Heart left ventricle (tissue), 13 donors: Measurements from ENCODE around the gene ZCCHC2.

Experiments
- POLR2A ChIP-seq, 2 donors: fragments of 450-650 bp; IDR thresholded peaks; one replicate each; pipeline ENCODE4 v1.6.1; 2017; ENCODE audit warnings: antibody characterized with exemption in 2 of 2, mild to moderate bottlenecking in 2 of 2, moderate library complexity in 2 of 2
- TF ChIP-seq, protein P1 (sequence below), 12 donors: fragments of 200-600 bp; sonication (generic) in 4 of 12; IDR thresholded peaks; one replicate each; pipeline versions ENCODE4 v1.5.0 to v1.8.0; 2018 to 2022; ENCODE audit warnings: antibody characterized with exemption in 12 of 12, mild to moderate bottlenecking in 5 of 12
- donor health status: ischemic (EF 13 %, LVEDD 7.1; RV severe dilation, severe dysfunction).
- donor health status: DM: no; HTN: yes; CAD: no.
- donor health status: DM: no; HTN: no; CAD: no.
- donor health status: ischemic (EF 25% LVEDD 6.9; RV normal size, moderate dysfunction).
- donor health status: ischemic (EF 25% LVEDD 5.7; RV mildly dilated, moderate dysfunction).
- donor health status: ischemic (EF 35%, LVEDD 5.7; RV mildly dilated, moderate dysfunction).
- donor health status: nonischemic (EF 11% LVEDD 7.7; RV severe dilation, severe dysfunction).
- donor health status: DM: yes; HTN: yes; CAD: no.
- donor health status: PGD.
- donor health status: ischemic (EF 29% LVEDD 5.4; RV normal size, mild dysfunction).
- donor health status: nonischemic (EF 23%, LVEDD 6.1; RV moderate dilation, normal function).

DNA sequence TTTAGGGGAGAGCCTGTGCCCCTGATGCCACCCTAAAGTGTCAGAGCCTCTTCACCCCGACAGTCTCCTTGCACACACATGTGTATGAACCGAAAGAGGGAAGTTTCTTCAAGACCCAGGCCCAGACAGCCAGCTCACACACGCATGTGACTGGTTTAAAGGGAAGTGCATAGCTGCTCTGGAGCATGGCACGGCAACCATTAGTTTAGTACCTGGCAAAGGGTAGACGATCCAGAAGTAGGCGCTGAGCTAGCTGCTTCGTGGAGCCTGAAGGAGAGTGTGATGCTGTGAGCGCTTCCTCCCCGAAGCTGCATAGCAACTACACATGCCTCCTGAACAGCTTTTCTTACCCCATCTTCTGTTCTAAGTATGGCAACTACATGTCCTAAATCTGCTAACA lies 91.7 kb downstream of the ZCCHC2 start:
- no peak for TF ChIP-seq POLR2A (IDR thresholded peaks at IDR 0.05)
- TF ChIP-seq, protein P1, sequence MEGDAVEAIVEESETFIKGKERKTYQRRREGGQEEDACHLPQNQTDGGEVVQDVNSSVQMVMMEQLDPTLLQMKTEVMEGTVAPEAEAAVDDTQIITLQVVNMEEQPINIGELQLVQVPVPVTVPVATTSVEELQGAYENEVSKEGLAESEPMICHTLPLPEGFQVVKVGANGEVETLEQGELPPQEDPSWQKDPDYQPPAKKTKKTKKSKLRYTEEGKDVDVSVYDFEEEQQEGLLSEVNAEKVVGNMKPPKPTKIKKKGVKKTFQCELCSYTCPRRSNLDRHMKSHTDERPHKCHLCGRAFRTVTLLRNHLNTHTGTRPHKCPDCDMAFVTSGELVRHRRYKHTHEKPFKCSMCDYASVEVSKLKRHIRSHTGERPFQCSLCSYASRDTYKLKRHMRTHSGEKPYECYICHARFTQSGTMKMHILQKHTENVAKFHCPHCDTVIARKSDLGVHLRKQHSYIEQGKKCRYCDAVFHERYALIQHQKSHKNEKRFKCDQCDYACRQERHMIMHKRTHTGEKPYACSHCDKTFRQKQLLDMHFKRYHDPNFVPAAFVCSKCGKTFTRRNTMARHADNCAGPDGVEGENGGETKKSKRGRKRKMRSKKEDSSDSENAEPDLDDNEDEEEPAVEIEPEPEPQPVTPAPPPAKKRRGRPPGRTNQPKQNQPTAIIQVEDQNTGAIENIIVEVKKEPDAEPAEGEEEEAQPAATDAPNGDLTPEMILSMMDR (IDR thresholded peaks at IDR 0.05) = no peak
